ENCODE results near the gene CERS6.

CERS6 gene

GRCh38 chr2:168529900-168530561 lies 74.0 kb downstream of the CERS6 start:
- in situ Hi-C loops (cut with MboI; ENCODE audit: low pct_unique_long_range_greater_than_20kb, low sequenced_read_pairs, unreplicated experiment), result no loop called here
- DNase-seq (ENCODE audit: low spot score), result no peak
- no peak for TF ChIP-seq CTCF (IDR thresholded peaks at IDR 0.05; ENCODE audit: extremely low read depth, insufficient read depth, missing control alignments)

- no peak for TF ChIP-seq CTCF (IDR thresholded peaks at IDR 0.05; ENCODE audit: extremely low read depth, insufficient read depth, missing control alignments)
- in situ Hi-C loops (cut with MboI; ENCODE audit: low pct_unique_long_range_greater_than_20kb, low sequenced_read_pairs, unreplicated experiment), result no loop called here
- no peak for DNase-seq (ENCODE audit: low spot score)
These were observed 75.0 kb downstream of the CERS6 start for GRCh38 chr2:168530982-168531622.

- no peak for DNase-seq (ENCODE audit: low spot score)
- in situ Hi-C loops (cut with MboI; ENCODE audit: low pct_unique_long_range_greater_than_20kb, low sequenced_read_pairs, unreplicated experiment), result no loop called here
These were observed 78.9 kb downstream of the CERS6 start for GRCh38 chr2:168534926-168535325.

GRCh38 chr2:168536925-168537466 lies 80.9 kb downstream of the CERS6 start:
- no peak for TF ChIP-seq CTCF (IDR thresholded peaks at IDR 0.05; ENCODE audit: extremely low read depth, insufficient read depth, missing control alignments)
- DNase-seq (ENCODE audit: low spot score), result no peak
- in situ Hi-C loops (cut with MboI; ENCODE audit: low pct_unique_long_range_greater_than_20kb, low sequenced_read_pairs, unreplicated experiment), result no loop called here

More at GRCh38 chr2:168534926-168535325, 78.9 kb downstream of the CERS6 start:
- TF ChIP-seq CTCF (IDR thresholded peaks at IDR 0.05; ENCODE audit: extremely low read depth, insufficient read depth, missing control alignments), result no peak

GRCh38 chr2:168538133-168538532 lies 82.1 kb downstream of the CERS6 start:
- no peak for TF ChIP-seq CTCF (IDR thresholded peaks at IDR 0.05; ENCODE audit: extremely low read depth, insufficient read depth, missing control alignments)
- in situ Hi-C loops (cut with MboI; ENCODE audit: low pct_unique_long_range_greater_than_20kb, low sequenced_read_pairs, unreplicated experiment), result no loop called here
- DNase-seq (ENCODE audit: low spot score), result no peak

- TF ChIP-seq CTCF (IDR thresholded peaks at IDR 0.05; ENCODE audit: extremely low read depth, insufficient read depth, missing control alignments), result no peak
- in situ Hi-C loops (cut with MboI; ENCODE audit: low pct_unique_long_range_greater_than_20kb, low sequenced_read_pairs, unreplicated experiment), result no loop called here
- no peak for DNase-seq (ENCODE audit: low spot score)
These were observed 82.5 kb downstream of the CERS6 start for GRCh38 chr2:168538534-168538933.
